ENCODE measurements around the gene DROSHA.

GRCh38 chr5:31357038-31357437, 174.9 kb downstream of the DROSHA start:
- TF ChIP-seq POLR2A (IDR thresholded peaks at IDR 0.05; ENCODE audit: low read depth, low read length): no peak
- no peak for TF ChIP-seq POLR2AphosphoS5 (IDR thresholded peaks at IDR 0.05; ENCODE audit: low read depth, low read length)
- no peak for TF ChIP-seq SPI1 (IDR thresholded peaks at IDR 0.05; ENCODE audit: low read depth, low read length)

Measured in GM12891 (cell line).